SW 1271 (cell line): ENCODE results near the gene SEM1.
"Not testable (repeated sequence)": the region's sequence is repeated elsewhere in the genome, so short reads cannot be mapped to it uniquely, and the experiment has no call there.

Experiments
- DNase-seq, 2 experiments: peaks; one replicate each; lab custom pipeline; 2025; lab: John Stamatoyannopoulos, UW

SEM1 gene

GRCh38 chr7:96663457-96663856, 46.2 kb downstream of the SEM1 start:
- DNase-seq: no peak

- DNase-seq: not testable (repeated sequence)
Measured at GRCh38 chr7:96662151-96662550, 47.5 kb downstream of the SEM1 start.

GRCh38 chr7:96658022-96658412, 51.6 kb downstream of the SEM1 start:
- peak in 1 of 2 experiments; percentile 47 for DNase-seq

GRCh38 chr7:96657347-96658021, 52.2 kb downstream of the SEM1 start:
- DNase-seq: peak in 1 of 2 experiments; percentile 59

- no peak for DNase-seq
Measured at GRCh38 chr7:96655956-96656355, 53.7 kb downstream of the SEM1 start.

GRCh38 chr7:96654630-96655188, 54.9 kb downstream of the SEM1 start:
- DNase-seq: no peak

- DNase-seq: no peak
Measured at GRCh38 chr7:96649981-96650380, 59.7 kb downstream of the SEM1 start.

- no peak for DNase-seq
Measured at GRCh38 chr7:96648784-96649183, 60.9 kb downstream of the SEM1 start.

GRCh38 chr7:96647733-96648132, 61.9 kb downstream of the SEM1 start:
- no peak for DNase-seq

GRCh38 chr7:96645084-96645483, 64.6 kb downstream of the SEM1 start:
- DNase-seq: no peak

GRCh38 chr7:96643436-96643835, 66.2 kb downstream of the SEM1 start:
- DNase-seq: not testable (repeated sequence)

- no peak for DNase-seq
Measured at GRCh38 chr7:96640054-96640453, 69.6 kb downstream of the SEM1 start.
